Osteocyte (in vitro differentiated cells): ENCODE results near the gene SH3RF3. TPM values are rescaled to one million over a fixed set of nuclear protein-coding genes. Genes with fewer than 3 reads are reported as not detected.

Experiments
- DNase-seq: peaks from one replicate; pipeline ENCODE4 v3.0.0; 2021; ENCODE audit warnings: mixed read lengths; ENCODE audit not compliant: unreplicated experiment; ENCODE audit errors: extremely low spot score
- H3K27ac Mint-ChIP-seq: one replicate; pipeline ENCODE4 v1.8.0; 2021; ENCODE audit warnings: mild to moderate bottlenecking, mixed read lengths; ENCODE audit not compliant: unreplicated experiment
- H3K27me3 Mint-ChIP-seq: one replicate; pipeline ENCODE4 v1.8.0; 2021; ENCODE audit warnings: mixed read lengths; ENCODE audit not compliant: unreplicated experiment
- H3K36me3 Mint-ChIP-seq: one replicate; pipeline ENCODE4 v1.8.0; 2021; ENCODE audit warnings: mixed read lengths; ENCODE audit not compliant: unreplicated experiment
- H3K4me1 Mint-ChIP-seq: one replicate; pipeline ENCODE4 v1.8.0; 2021; ENCODE audit warnings: mixed read lengths; ENCODE audit not compliant: unreplicated experiment
- H3K4me3 Mint-ChIP-seq: one replicate; pipeline ENCODE4 v1.8.0; 2021; ENCODE audit warnings: mild to moderate bottlenecking, moderate library complexity, mixed read lengths; ENCODE audit not compliant: unreplicated experiment
- H3K9me3 Mint-ChIP-seq: one replicate; pipeline ENCODE4 v1.8.0; 2021; ENCODE audit warnings: mixed read lengths; ENCODE audit not compliant: unreplicated experiment
- total RNA-seq: library from RNA; stranded (reverse); gene quantifications from 2 replicates; pipeline ENCODE4 v1.2.1, GENCODE V29; 2021
- TF ChIP-seq, protein P1 (sequence below): fragments of 200-600 bp; sonication (generic); IDR thresholded peaks from 2 replicates; pipeline ENCODE4 v1.5.0; 2021; ENCODE audit warnings: antibody characterized with exemption, mild to moderate bottlenecking, moderate library complexity

SH3RF3 gene
- total RNA-seq, 1 donor from 2014 or later = 79.4 TPM

DNA sequence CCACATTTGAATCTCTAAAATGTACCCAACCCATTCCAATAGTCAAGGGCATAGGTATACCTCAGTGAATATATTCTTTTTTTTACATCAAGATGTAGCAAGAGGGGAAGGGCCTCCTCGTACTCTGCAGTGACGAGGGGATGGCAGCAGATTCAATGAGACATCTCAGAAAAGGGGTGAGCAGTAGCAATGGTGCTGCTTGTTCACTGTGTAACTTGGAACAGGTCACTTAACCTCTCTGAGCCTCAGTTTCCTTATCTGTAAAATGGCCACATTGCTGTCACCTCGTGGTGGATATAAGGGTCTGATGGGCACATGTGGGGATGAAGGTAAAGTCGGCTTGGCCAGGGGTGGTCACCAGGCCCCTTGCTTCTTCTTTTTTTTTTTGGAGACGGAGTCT, 263.1 kb downstream of the SH3RF3 start:
- DNase-seq = no peak
- Mint-ChIP-seq H3K9me3 (no peaks in the 10 kb centered on the region), H3K4me3 (no peak overlapping the region), H3K27me3 (no peaks in the 10 kb centered on the region), H3K27ac (no peak overlapping the region), H3K36me3 (peaks cover 32% of the 10 kb centered on the region), H3K4me1 (peaks cover 27% of the 10 kb centered on the region)
- TF ChIP-seq, protein P1, sequence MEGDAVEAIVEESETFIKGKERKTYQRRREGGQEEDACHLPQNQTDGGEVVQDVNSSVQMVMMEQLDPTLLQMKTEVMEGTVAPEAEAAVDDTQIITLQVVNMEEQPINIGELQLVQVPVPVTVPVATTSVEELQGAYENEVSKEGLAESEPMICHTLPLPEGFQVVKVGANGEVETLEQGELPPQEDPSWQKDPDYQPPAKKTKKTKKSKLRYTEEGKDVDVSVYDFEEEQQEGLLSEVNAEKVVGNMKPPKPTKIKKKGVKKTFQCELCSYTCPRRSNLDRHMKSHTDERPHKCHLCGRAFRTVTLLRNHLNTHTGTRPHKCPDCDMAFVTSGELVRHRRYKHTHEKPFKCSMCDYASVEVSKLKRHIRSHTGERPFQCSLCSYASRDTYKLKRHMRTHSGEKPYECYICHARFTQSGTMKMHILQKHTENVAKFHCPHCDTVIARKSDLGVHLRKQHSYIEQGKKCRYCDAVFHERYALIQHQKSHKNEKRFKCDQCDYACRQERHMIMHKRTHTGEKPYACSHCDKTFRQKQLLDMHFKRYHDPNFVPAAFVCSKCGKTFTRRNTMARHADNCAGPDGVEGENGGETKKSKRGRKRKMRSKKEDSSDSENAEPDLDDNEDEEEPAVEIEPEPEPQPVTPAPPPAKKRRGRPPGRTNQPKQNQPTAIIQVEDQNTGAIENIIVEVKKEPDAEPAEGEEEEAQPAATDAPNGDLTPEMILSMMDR = no peak

DNA sequence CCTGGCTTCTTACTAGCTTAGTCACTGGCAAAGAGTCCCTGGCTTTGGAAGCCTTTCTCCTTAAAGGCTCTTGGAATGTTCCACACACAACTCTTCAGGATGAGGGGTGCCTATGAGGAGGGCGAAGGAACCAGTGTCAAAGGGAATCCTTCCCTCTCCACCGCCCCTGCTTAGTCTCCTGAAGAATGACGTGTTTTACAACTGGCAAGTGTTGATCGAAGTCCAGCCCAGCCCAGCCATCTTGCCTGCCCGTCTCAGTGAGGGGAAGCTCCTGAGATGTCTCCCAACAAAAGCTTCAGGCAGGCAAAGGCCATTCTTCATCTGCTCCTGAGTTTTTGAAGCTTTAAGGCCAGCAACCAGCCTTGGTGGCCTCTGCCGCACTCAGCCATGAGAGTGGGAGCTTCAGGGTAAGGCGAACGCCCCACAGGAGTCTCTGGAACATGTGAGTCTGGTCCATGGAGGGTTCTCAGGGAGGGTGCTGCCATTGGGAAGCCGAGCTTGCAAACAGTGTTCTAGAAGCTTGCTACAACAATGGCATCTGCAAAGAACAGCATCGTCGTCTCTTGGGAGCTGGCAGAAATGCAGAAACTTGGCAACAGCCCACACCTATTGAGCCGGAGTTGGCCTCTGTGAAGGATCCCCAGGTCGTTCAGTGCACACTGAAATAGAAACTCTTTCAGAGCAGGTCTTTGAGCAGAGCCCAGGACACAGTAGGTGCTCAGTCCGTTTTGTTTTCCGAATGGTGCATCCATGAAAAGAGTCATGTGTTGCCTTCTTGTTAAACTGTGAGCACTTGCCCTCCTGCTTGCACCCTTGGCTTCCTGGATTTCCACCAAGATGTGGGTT, 264.0 kb downstream of the SH3RF3 start:
- Mint-ChIP-seq H3K9me3 (no peaks in the 10 kb centered on the region), H3K27me3 (no peaks in the 10 kb centered on the region), H3K4me3 (no peak overlapping the region), H3K4me1 (peaks cover 30% of the 10 kb centered on the region), H3K27ac (no peak overlapping the region), H3K36me3 (peaks cover 23% of the 10 kb centered on the region)
- TF ChIP-seq, protein P1 = no peak
- no peak for DNase-seq

DNA sequence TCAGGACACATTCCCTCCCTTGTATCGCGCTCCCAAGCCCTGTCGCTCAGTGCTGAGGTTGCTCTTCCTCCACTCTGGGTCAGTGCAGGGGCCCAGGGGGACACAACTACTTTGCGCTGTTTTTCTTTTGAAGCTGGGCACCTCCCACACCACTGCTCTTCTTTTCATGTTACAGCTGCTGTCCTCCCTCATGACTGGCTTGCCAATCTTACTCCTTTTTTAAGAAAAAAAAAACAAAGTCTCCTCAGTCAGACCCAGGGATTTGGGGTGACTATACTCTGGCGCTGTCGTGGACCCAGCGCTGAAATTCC, 264.6 kb downstream of the SH3RF3 start:
- DNase-seq = no peak
- Mint-ChIP-seq H3K9me3 (no peaks in the 10 kb centered on the region), H3K27ac (no peak overlapping the region), H3K4me3 (no peak overlapping the region), H3K36me3 (peaks cover 24% of the 10 kb centered on the region), H3K27me3 (no peaks in the 10 kb centered on the region), H3K4me1 (peaks cover 31% of the 10 kb centered on the region)
- TF ChIP-seq, protein P1 = no peak

DNA sequence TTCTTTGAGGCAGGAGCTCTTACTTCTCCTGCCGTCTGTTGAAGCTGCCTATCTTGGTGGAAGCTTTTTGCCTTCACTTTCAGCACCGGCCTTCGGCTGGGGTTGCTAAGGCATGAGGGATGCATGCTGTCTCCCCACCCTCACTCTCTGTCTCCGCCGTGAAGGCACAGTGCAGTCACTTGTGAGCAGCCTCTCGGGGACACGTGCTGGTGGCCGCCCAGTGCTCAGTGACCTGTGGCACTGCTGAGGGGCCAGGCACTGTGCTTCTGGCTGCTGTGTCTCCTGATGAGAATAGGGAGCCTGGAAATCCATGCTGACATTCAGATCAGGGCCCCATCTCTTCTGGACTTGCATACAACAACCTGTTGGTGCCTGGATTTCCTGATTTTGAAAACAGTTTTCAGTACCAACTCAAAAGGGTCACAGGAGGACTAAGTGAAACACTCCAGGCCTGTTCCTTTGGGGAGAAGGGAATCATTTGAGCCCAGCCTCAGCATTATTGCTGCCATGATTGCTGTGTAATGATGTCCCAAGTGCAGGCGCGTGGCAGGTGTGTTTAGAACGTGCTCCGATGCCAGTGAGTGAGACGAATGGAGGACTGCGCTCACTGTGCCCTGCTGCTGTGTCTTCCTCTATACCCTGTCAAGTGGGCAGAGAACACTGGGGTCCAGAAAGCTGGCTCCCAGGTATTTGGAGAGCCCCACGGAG, 266.6 kb downstream of the SH3RF3 start:
- TF ChIP-seq, protein P1 = no peak
- peak overlapping the region; percentile 27 for H3K27ac Mint-ChIP-seq
- no peak overlapping the region for H3K4me3 Mint-ChIP-seq
- no peaks in the 10 kb centered on the region for H3K27me3 Mint-ChIP-seq
- DNase-seq = no peak
- peaks cover 21% of the 10 kb centered on the region for H3K4me1 Mint-ChIP-seq
- H3K9me3 Mint-ChIP-seq = no peaks in the 10 kb centered on the region
- peaks cover 17% of the 10 kb centered on the region for H3K36me3 Mint-ChIP-seq
